Measurements from ENCODE around the gene SLC1A2.

The SLC1A2 gene

GRCh38 chr11:35239471-35240075 lies 179.8 kb downstream of the SLC1A2 start:
- Histone ChIP-seq H3K36me3 (replicated peaks) (no peaks in the 10 kb centered on the region), H3K27ac (no peak overlapping the region), H3K27me3 (replicated peaks) (no peaks in the 10 kb centered on the region), H3K4me3 (ENCODE audit: low read depth, low read length) (no peak overlapping the region)
- TF ChIP-seq CTCF (IDR thresholded peaks at IDR 0.05; ENCODE audit: low read depth, low read length, missing control alignments): no peak
- no peak for DNase-seq
- in situ Hi-C loops (cut with HindIII; ENCODE audit: low pct_ligation_motif_present, low sequenced_read_pairs): no loop called here

- DNase-seq: no peak
- Histone ChIP-seq H3K4me3 (ENCODE audit: low read depth, low read length) (no peak overlapping the region), H3K27ac (no peak overlapping the region), H3K36me3 (replicated peaks) (no peaks in the 10 kb centered on the region), H3K27me3 (replicated peaks) (no peaks in the 10 kb centered on the region)
- in situ Hi-C loops (cut with HindIII; ENCODE audit: low pct_ligation_motif_present, low sequenced_read_pairs): no loop called here
- TF ChIP-seq CTCF (IDR thresholded peaks at IDR 0.05; ENCODE audit: low read depth, low read length, missing control alignments): no peak
These were observed 180.5 kb downstream of the SLC1A2 start for GRCh38 chr11:35238882-35239281.

- H3K27ac ChIP-seq: no peak overlapping the region
- peak; percentile 80 for TF ChIP-seq CTCF (IDR thresholded peaks at IDR 0.05; ENCODE audit: low read depth, low read length, missing control alignments)
- no peaks in the 10 kb centered on the region for H3K27me3 ChIP-seq (replicated peaks)
- H3K36me3 ChIP-seq (replicated peaks): no peaks in the 10 kb centered on the region
- in situ Hi-C loops (cut with HindIII; ENCODE audit: low pct_ligation_motif_present, low sequenced_read_pairs): no loop called here
- no peak overlapping the region for H3K4me3 ChIP-seq (ENCODE audit: low read depth, low read length)
- peak; percentile 16 for DNase-seq
These were observed 181.3 kb downstream of the SLC1A2 start for GRCh38 chr11:35237860-35238715.

- no peak for DNase-seq
- Histone ChIP-seq H3K27ac (no peak overlapping the region), H3K4me3 (ENCODE audit: low read depth, low read length) (no peak overlapping the region), H3K27me3 (replicated peaks) (no peaks in the 10 kb centered on the region), H3K36me3 (replicated peaks) (no peaks in the 10 kb centered on the region)
- no peak for TF ChIP-seq CTCF (IDR thresholded peaks at IDR 0.05; ENCODE audit: low read depth, low read length, missing control alignments)
- in situ Hi-C loops (cut with HindIII; ENCODE audit: low pct_ligation_motif_present, low sequenced_read_pairs): no loop called here
These were observed 182.0 kb downstream of the SLC1A2 start for GRCh38 chr11:35237351-35237750.

GRCh38 chr11:35236667-35237003 lies 182.7 kb downstream of the SLC1A2 start:
- H3K4me3 ChIP-seq (ENCODE audit: low read depth, low read length): no peak overlapping the region
- H3K27me3 ChIP-seq (replicated peaks): no peaks in the 10 kb centered on the region
- DNase-seq: peak; percentile 65
- no peaks in the 10 kb centered on the region for H3K36me3 ChIP-seq (replicated peaks)
- no peak for TF ChIP-seq CTCF (IDR thresholded peaks at IDR 0.05; ENCODE audit: low read depth, low read length, missing control alignments)
- in situ Hi-C loops (cut with HindIII; ENCODE audit: low pct_ligation_motif_present, low sequenced_read_pairs): no loop called here
- no peak overlapping the region for H3K27ac ChIP-seq
